Activated T-cell treated with anti-CD3 and anti-CD28 coated beads, Interleukin-2, amount 50 U/mL, for 1 hour (primary cell): ENCODE data around the gene IL31RA.

Experiments used
- DNase-seq: peaks from one replicate; pipeline ENCODE4 v3.0.0-alpha.2; 2020

IL31RA gene

DNA sequence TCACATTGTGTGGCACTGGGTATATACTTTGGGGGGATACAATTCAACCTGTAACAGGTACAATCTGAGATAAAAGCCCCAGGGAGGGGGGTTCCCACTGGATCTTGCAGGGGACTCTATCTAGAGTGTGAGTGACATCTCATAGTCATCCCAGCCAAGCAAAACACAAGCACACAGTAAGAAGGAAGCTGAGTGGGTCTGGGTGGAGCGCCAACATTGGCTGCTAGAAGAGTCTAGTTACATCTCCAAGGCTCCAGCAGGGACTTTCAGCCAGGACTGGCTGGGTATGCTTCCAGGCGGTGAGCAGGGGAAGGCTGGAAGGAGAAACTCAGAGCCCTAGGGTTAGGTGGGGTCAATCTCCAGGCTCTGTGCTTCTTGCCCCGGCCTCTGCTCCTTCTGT lies 53.0 kb downstream of the IL31RA start:
- DNase-seq = no peak

DNA sequence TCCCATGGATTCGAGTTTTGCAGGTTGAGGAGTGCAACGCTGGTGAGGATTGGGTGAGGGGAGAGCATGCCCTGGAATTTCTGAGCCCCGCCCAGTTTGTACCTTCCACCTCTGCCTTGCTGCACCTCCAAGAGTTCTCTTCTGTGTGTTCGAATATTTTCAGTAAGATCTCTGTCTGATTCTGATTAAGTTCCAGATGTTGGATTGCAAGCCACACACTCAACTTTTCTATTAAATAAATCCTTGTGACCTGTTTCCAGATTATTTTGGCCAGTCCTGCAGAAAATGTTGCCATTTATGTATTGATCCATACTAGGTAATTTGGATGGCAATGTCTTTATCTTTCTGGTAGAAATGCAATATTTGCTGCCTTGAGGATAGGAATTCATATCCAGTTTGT lies 54.1 kb downstream of the IL31RA start:
- no peak for DNase-seq

DNA sequence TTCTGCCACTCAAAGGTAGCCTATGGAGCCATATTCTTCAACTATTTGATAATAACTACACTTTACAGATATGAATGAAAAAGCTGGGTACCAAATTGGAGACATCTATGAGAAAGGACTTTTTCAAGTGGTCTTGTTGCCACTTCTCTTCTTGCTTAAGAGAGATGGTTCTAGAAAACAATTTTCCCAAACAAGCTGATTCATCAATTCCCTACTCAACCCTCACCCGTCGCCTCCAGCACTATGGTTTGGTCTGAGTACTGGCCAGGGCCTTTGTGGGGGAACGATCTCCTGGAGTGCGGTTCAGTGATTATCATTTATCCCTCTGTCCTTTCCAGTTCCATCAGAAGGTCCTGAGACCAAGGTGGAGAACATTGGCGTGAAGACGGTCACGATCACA lies 56.8 kb downstream of the IL31RA start:
- no peak for DNase-seq

DNA sequence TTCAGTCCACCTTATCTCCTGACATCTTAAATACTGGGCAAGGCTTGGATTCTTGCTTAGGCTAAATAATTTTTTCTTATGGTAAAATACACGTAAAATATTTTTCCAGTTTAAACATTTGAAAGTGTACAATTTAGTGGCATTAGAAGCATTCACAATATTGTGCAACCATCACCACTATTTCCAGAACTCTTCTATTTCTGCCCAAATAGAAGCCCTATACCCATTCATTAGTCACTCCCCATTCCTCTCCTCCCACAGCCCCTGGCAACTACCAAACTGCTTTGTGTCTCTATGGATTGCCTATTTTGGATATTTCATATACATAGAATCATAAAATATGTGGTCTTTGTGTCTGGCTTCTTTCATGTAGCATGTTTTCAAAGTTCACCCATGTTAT lies 57.6 kb downstream of the IL31RA start:
- no peak for DNase-seq

DNA sequence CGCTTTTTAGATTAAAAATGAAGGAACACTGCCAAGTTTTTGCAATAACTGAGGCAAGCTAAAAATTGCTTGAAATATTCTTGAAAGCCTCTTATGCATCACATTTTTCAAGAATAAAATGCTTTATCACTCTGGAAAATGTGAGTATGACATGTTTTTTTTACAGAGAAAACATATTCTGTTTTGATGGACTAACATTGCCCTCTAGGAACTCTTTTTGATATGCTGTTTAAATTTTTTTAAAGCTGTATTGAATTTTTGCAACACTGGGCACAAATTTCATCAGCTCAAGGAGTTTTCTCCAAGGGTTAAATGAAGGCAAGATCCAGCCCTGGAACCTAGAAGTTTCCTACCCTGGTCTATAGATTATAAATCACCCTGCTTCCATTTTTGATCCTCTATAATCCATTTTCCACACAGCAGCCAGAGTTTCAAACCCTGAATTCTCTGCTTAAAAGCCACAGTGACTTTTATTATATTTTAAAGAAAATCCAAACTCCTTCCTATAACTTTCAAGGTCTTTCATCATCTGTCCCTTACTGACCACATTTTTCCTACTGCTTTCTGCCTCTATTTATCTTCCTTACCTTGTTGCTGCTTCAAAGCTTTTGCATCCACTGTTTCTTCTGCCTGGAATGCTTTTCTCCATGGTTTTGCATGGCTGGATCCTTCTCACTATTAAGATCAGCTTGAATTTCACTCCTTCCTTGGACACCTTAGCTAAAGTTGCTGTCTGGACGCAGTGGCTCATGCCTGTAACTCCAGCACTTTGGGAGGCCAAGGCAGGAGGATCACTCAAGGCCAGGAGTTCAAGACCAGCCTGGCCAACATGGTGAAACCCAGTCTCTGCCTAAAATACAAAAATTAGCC lies 60.9 kb downstream of the IL31RA start:
- DNase-seq = no peak

DNA sequence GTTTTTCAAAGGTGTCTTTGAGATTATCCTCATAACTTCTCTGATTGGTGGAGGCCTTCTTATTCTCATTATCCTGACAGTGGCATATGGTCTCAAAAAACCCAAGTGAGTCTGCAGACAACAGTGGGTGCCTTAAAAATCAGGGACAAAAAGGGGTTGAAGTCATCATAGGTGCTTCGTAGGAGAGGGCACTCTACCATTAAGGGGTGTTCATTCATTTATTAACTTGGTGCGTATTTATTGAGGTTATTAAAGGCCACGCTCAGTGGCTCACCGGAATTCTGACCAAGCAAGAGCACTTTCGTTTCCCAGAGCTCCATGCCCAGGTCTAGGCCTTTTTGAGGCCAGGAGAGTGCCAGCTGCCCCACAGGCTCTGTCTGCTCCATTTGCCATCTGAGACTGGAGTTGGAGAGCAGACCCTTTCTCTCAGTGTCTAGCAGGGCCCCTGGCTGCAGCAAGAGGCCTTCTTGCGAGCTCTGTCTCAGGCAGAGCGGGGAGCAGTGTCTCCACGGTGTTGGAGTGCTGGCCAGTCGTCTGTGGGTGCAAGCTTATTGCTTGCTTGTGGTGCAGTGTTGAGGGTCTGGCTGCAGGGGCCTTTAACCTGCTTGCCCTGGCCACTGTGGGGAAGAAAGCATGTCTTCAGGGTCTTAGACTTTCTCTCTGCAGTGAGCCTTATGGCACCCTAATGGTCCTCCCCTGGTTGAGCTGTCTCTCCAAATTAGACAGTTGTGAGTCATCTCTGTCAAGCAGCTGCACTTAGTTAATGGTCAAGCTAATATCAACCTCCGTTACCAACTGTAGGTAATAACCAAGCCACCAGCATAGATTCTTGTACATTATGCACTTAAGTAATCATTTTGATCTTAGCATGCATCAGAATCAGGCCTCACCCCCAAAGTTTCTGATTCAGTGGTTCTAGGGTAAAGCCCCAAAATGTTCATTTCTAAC lies 62.6 kb downstream of the IL31RA start:
- DNase-seq = no peak

DNA sequence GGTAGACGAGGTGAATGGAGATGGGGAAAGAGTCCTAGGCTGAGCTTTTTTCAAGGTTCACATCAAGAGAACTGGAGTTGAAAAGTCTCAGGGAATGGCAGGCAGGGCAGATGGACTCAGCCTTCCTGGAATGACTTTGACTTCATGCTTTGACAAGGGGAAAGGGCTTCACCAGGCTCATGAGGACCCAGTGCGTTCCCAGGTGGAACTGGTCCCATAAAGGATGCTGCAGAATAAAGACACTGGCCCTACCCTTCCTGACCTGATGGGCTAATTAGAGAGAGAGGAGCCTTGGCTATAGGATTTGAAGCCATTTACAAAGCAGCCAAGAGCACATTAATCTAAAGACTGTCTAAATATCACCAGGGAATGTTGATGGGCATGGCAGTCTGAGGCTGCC lies 63.8 kb downstream of the IL31RA start:
- no peak for DNase-seq

DNA sequence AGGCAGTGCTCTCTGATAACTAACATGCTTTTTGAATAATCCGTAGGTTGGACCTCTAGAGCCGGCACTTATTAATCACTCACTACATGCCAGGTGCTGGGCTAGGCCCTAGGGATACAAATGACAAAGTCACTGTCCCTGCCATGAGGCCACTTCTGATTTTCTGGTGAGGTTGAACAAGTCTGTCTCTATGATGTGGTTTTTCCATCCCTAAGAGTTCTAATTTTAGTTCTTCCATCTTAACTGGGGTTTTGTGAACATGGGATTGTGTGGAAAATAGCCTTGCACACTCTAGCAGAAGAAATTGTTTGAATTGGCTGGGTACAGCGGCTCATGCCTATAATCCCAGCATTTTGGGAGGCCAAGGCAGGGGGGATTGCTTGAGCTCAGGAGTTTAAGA lies 64.6 kb downstream of the IL31RA start:
- no peak for DNase-seq

DNA sequence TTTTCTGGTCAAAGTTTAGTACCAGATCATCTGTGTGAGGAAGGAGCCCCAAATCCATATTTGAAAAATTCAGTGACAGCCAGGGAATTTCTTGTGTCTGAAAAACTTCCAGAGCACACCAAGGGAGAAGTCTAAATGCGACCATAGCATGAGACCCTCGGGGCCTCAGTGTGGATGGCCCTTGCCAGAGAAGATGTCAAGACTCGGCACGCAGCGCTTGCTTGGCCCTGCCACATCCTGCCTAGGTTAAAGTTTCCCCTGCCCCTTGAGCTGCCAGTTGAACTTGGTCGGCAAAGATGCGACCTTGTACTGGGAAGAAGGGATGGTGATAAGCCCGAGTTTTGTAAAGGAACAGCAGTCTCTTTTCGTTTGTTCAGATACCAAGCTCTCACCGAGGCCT lies 65.8 kb downstream of the IL31RA start:
- DNase-seq = no peak

DNA sequence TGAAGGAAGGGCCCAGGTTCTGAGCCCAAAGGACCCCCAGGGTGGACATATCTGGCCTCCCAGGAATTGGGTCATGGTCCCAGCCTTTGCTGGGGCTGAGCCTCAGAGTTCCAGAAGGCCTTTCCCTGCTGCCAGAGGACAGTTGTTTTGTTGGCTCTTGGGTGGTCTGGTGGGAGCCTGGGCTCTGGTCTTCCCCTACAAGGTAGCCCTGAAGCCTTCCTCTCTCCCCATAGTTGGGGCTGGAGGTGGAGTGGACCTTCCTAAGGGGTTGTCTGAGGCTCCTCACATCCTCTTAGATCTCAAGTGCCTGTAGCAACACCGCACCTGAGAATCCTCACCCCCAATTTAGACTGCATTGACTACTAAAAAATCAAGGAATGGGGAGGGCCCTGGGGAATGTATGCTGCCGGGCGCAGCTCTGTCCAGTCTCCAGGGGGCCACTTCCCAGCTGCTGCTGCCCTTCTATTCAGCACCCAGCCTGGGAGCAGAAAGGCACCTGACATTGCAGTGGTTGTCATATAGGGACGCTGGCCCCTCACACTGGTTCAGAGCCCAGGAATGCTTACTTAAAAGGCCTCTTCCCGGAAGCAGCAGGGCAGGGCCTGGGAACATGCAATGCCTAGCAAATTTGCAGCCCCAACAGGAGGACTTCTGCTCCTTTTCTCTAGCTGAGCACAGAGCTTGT lies 66.4 kb downstream of the IL31RA start:
- DNase-seq = no peak

DNA sequence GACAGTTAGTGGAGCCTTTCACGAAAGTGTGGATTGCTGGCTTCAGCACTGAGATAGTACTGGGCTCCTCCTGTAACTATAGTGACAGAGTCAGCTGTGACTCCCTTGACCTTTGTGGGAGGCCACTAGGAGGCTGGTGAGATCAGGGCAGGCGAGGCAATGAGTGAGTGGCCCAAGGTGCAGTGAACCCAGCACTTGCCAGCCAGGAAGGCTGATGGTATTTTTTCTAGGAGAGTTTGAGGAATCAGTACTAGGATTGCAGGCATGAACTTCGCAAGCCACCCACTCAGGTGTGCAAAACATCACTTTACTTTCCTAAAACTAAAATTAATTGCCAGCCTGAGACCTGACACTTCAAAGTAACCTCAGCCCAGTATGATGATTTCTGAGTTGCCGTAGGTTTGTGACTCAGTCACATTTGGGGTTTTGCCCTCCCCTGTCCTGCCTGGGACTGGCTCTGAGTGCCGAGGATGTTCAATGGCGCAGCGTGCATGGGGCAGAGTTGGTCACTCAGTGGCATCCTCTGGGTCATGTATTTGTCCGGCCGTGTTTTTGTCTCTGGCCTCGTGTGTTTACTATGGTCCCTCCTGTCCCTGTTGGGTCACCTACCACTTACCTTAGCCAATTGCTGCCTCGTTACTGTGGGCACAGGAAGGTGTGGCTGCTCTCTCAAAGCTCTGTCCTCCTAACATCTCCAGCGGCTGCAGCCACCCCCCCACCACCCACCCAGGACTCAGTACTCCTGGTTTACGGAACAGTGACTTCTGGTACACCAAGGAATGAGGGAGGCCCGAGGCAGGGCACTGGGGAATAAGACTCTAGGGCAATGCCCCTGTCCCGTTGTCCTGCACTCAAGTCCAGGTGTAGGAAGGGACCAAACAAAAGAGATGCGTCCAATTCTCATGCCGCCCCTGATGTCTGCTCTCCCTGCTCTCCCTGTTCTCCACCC lies 67.2 kb downstream of the IL31RA start:
- DNase-seq = no peak

DNA sequence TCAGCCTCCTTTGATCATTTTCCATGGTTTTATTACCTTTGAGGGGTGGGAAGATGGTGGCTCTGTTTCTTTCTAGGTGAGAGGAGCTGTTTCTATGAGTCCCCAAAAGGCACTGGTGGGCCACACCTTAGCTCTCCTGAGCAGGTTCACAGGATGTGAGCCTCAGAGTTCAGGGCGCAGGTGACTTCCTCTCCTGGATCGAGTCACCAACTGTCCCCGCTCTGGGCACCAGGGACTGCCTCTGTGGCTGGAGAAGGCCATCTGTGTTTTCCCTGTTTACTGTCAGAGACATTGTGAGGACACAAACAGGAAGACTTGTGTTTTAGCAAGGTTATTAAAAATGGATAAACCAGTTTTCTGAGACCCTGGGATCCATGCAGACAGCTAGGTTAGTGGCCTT lies 68.5 kb downstream of the IL31RA start:
- DNase-seq = no peak

DNA sequence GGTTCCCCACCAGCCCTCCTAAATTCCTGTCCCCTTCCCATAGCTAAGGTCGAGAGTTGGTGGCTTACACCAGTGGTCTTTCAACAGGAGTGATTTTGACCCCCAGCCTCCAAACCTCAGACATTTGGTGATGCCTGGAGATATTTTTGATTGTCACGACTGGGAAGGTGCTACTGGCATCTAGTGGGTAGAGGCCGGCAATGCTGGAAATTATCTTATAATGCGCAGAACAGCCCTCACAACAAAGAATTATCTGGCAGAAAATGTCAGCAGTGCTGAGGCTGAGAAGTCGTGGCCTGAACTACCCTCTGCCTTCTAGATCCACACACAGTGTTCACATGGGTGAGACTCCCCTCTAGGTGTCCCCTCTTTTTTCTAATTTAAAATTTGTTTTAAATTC lies 69.6 kb downstream of the IL31RA start:
- no peak for DNase-seq

DNA sequence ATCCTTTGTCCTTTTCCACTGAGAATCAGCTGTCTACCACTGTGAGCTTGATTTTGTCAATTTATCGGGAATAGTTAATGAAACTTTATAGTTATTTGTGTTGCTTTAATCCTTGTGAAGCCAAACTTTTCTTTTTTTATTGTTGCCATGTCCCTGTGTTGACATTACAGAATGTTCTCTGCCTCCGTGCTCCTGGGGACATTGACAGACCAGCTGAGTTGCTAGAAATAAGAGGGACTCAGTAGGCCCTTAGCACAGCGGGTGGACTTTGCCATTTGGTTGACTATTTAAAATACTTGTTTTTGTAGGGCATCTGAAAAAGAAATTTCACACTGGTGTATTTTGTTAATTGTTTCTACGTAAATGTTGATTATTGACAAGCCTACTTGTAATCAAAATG lies 70.5 kb downstream of the IL31RA start:
- DNase-seq = no peak

DNA sequence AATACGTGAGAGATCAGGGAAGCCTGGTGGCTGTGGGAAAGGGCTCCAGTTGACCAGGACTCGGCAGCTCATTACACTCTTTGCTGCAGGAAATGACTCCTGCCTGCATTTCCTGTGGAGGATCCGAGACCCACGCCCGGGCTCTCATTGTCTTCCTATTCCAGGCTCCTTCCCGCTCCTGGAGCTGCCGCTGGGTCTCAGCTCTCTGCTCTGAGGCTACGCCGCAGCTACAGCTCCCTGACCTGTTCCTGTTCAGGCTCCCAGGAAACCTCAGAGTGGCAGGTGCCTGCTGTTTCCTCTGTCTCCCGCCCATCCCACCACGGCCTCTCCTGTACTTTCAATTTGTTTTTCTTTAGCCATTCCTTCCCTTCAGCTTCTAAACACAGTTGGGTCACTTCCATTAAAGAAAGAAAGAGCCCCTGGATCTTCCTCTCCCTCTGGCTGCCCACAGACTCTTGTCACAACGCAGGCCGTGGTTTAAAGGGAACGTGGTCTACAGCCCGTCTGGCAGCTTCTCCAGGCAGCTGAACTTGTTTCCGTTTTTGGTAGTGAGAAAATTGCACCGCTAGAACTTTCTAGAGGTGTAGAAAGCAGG lies 72.1 kb downstream of the IL31RA start:
- DNase-seq = no peak

DNA sequence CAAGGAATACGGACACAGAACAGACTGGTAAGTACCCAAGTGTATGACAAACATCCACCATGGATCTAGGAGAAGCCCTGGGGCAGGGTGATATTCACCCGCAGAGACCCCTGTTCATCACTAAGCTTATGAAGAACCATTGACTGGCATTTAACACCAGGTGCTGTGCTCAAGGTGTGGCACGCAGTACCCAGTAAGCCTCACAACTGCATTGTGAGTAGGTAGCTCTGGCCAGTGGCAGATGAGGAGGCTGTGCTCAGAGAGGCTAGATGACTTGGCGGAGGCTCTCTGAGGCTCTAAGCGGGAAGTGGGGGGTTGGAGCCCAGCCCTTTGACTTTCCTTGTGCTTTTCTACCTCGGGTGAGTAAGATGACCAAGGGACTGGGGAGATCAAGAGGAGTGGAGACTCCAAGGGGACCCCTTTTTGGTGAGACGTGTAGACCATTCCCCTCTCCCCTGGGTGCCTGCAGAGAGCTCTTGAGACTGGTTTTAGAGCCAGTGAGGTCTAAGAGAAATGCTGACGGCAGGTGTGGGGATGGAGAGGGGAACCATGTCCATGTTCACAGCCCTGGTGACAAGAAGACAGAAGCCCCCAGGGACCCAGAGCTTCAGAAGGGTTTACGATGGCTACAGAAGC lies 72.8 kb downstream of the IL31RA start:
- no peak for DNase-seq

DNA sequence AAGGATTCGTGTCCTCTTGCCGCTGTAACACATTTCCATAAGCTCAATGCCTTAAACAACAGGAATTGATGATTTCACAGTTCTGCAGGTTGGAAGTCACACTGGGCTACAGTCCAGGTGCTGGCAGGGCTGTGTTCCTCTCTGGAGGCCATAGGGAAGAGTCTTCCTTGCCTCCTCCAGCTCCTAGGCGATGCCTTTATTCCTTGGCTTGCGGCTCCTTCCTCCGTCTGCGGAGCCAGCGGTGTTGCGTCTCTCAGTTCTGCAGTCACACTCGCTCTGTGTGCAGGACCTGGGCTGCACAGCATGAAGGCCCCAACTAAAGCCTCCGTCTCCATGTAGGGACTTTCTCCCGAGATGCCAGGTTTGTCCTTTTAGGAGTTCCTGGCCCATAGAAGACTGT lies 73.6 kb downstream of the IL31RA start:
- DNase-seq = no peak

DNA sequence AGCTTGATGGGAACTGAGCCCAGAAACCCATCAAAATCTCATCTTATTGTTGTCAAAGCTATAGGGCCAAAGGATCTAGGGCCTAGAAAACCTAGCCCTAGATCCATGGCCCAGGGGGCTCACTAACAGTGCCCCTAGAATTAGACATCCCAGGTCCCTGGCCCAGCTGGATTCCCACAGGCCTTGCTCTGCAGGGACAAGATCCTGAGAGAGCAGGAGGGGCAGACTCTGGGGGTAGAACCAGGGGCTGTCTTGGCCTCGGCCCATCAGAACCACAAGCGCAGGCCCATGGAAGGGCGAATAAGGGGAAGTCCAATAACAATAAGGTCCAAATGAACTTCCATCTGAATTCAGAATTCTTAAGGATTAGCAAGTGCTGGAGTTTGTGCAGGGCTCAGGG lies 74.0 kb downstream of the IL31RA start:
- no peak for DNase-seq

DNA sequence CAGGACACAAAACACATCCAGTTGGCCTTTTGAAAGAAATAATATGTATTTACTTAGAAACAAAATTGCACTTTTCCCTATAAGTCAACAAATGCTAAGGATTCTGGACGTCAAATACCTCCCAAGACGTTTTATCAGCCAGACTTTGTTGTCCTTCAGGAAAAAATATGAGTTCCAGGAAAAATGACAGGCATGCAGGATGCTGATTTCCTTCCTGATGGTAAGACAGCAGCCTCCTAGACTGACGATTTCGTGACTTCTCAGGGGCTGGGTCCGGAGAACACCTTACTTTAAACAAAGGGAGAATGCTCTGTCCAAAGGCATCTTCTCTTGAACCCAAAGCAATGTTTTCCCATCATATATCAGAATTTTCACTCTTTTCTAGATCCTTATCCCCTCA lies 74.6 kb downstream of the IL31RA start:
- DNase-seq = no peak

DNA sequence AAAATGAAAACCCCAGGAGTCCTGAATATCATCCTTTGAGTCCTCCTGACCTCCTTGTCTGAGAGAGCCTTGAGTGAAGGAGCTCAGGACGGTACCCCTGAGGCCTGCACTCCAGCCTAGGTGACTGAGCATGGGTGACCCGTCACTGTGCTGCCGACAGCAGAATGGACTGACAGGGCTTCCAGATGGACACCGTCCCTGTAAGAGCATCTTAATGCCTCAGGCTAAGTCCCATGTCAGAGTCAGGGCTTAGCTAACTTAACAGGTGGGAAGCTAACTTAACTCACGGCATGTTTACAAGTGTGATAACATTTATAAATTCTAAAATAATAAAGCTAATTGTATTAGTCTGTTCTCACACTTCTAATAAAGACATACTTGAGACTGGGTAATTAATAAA lies 75.3 kb downstream of the IL31RA start:
- no peak for DNase-seq
